Measurements from ENCODE around the gene OSBPL5. TPM values are rescaled to one million over a fixed set of nuclear protein-coding genes. Genes with fewer than 3 reads are reported as not detected.

OSBPL5 gene
- total RNA-seq, 1 donor: 12.2 TPM

DNA sequence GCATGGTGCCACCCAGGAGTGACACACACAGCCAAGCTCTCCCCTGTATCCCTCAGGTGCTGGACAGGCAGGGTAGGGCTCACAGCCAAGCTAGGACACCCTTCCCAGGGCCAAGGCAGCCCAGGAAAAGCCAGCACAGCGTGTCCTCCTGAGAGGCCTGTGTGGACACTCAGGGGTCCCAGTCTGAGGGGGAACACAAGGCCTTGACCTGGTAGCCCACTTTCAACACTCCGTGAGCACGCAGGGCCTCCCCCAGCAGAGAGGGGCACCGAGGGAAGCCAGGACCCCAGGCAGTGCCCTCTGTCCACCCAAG lies 24.9 kb downstream of the OSBPL5 start:
- Histone ChIP-seq H3K4me3 (ENCODE audit: low read length) (no peak overlapping the region), H3K9me3 (ENCODE audit: low read depth, low read length) (no peaks in the 10 kb centered on the region), H3K27me3 (ENCODE audit: insufficient read depth, low read length) (no peaks in the 10 kb centered on the region), H3K4me1 (ENCODE audit: insufficient read depth, low read length) (peaks cover 42% of the 10 kb centered on the region)

DNA sequence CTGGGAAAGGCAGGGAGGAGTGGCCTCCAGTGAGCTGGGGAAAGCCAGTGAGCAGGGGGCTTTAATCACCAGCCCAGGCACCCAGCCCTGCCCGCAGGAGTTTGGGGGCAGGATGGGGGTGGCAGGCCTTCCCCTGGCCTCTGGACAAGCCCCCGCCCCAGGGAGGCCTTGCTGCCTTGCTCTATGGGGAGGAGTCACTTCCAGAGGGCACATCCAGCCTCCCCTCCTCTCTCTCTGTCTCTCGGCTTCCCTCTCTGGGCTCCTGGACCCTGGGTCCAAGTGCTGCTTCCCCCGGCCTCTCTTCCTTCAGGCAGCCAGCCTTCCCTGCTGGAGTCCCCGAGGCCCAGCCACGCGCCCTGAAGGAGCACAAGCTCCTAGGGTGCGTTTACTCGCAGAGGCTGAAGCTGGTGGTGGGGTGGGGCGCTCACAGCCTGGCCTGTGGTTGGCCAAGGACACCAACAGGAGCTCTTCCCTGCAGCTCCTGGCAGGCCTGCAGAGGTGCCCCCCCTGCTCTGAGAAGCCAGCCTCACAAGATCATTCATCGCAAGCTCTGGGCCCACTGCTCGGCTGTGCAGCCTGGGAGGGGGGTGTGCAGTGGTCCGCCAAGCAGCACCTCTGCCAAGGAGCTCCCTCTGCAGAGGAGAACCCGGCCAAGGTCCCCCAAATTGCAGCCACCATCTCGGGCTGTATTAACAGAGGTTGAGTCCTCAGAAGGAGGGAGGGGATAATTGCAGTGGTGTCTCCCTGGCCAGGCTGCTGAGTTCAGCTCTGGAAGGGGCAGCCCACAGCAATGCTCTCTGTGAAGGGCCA lies 25.4 kb downstream of the OSBPL5 start:
- Histone ChIP-seq H3K4me1 (ENCODE audit: insufficient read depth, low read length) (peaks cover 47% of the 10 kb centered on the region), H3K27me3 (ENCODE audit: insufficient read depth, low read length) (no peaks in the 10 kb centered on the region), H3K4me3 (ENCODE audit: low read length) (no peak overlapping the region)

DNA sequence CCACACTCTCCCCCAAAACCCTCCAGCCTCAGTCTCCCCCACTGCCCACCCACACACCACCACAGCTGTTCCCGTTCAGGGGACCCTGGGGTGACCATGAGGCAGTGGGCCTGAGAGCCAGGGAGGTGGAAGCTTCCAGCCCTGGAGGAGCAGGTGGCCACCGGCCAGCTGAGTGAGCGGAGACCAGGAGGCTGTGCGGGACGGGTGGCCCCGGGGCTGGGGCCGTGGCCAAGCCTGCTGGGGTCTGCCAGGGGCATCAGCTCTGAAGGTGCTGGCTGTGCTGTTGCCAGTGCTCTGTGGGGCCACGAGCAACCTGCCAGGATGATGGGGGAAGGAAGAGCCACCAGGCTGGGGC lies 26.0 kb downstream of the OSBPL5 start:
- H3K27me3 ChIP-seq (ENCODE audit: insufficient read depth, low read length): no peaks in the 10 kb centered on the region
- no peaks in the 10 kb centered on the region for H3K9me3 ChIP-seq (ENCODE audit: low read depth, low read length)
- H3K4me1 ChIP-seq (ENCODE audit: insufficient read depth, low read length): peaks cover 53% of the 10 kb centered on the region
- H3K4me3 ChIP-seq (ENCODE audit: low read length): no peak overlapping the region

More for the DNA sequence above, 25.4 kb downstream of the OSBPL5 start:
- H3K9me3 ChIP-seq (ENCODE audit: low read depth, low read length): no peaks in the 10 kb centered on the region

DNA sequence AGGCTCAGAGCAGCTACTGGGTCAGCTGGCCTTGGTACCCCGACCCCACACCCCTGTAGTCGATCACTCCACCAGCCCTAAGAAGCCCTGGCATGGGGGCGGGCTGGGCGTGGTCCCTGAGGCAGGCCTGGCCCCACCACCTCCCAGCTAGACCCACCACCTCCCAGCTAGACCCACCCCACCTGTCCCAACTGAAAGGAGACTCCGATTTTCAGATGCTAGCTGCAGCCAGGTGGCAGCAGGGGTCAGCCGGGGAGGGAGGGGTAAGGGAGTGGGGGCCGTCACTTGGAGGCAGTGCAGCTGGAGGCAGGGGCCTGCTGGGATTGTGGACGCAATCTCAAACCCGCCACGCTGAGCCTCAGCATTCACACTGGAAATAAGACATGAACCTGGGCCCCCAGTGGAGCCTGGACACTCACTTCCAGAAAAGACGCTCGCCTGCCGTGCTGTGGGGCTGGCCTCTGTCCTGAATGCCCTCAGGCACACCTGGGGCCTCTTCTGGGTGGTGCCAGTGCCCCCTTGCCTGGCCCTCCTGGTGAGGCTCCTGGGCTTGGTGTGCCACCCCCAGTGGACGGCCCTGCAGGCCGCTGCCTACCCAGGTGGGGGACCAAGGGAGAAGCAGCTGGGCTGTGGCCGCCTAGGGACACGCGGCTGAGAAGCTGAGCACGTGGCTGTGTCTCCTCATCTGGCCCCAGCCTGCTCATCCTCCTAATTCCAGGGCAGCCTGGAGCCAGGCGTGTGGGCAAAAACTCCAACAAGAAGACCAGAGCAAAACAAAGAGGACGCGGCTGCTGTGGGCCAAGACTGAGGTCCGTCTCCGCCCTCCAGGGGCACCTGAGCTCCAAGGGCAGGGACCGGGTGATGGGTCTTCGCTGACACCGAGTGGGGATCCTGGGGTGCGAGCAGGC lies 26.7 kb downstream of the OSBPL5 start:
- Histone ChIP-seq H3K9me3 (ENCODE audit: low read depth, low read length) (no peaks in the 10 kb centered on the region), H3K27me3 (ENCODE audit: insufficient read depth, low read length) (no peaks in the 10 kb centered on the region), H3K4me3 (ENCODE audit: low read length) (no peak overlapping the region), H3K4me1 (ENCODE audit: insufficient read depth, low read length) (peaks cover 59% of the 10 kb centered on the region)

DNA sequence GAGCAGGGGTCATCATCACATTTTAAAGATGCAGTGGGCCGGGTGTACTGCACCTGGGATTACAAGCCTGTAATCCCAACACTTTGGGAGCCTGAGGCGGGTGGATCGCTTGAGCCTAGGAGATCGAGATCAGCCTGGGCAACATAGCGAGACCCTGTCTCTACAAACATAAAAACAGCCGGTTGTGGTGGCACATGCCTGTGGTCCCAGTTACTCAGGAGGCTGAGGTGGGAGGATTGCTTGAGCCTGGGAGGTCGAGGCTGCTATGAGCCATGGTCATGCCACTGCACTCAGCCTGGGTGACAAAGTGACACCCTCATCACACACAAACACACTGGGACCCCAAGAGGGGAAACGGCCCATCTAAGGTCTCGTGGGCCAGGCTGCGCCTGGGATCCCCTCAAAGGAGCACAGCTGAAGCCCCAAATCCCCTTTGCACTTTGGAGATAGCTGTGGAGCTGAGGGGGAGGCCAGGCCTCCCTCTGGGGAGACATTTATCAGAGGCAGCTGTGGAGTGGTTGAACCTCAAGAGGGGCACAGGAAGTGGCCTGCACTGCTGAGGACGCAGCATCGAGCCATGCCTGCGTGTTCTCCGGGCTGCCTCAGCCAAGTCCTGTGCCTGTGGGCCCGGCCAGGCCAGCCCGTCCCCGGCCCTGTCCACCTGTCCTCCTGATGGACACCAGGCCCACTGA lies 27.5 kb downstream of the OSBPL5 start:
- Histone ChIP-seq H3K4me1 (ENCODE audit: insufficient read depth, low read length) (peaks cover 60% of the 10 kb centered on the region), H3K27me3 (ENCODE audit: insufficient read depth, low read length) (no peaks in the 10 kb centered on the region), H3K4me3 (ENCODE audit: low read length) (no peak overlapping the region), H3K9me3 (ENCODE audit: low read depth, low read length) (no peaks in the 10 kb centered on the region)

DNA sequence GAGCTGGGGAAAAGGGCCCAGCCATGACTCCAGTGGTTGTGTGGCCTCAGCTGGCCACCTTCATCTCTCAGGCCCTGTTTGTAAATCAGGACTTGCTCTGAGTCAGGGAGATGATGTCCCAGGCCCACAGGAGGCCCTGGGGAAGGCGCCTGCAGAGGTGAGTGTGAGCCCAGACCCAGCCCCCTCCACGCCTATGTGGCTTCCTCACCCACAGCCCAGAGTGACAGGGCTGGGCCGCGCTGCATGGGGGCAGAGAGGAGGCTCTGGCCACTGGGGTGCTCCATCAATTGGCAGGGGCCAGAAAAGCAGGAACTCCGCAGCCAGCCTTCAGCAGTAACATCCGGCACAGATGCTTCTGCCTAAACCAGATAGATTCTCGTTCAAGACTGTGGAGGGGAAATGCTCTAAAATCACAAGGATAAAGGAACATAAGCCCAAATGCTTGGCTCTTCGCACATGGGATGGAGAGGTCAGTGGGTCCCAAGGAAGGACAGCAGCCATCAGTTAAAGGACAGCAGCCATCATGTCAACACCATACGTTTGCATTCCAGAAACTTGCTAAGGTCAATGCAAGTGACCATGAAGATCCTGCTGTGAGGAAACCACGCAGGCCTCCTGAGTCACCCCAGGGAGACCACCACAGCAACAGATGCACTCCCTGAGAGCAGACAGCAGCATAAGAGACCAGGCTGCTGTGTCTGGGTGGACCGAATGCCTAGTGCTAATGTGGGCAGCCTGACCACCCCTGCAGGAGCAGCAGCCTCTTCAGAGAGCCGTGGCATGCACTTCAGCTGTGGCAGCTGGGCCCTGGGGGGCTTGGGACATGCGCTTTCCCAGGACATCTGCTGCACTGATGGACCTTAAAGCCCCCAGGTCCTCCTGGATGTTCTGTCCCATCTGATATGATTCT lies 28.3 kb downstream of the OSBPL5 start:
- Histone ChIP-seq H3K27me3 (ENCODE audit: insufficient read depth, low read length) (no peaks in the 10 kb centered on the region), H3K9me3 (ENCODE audit: low read depth, low read length) (no peaks in the 10 kb centered on the region), H3K4me3 (ENCODE audit: low read length) (no peak overlapping the region), H3K4me1 (ENCODE audit: insufficient read depth, low read length) (peaks cover 60% of the 10 kb centered on the region)

DNA sequence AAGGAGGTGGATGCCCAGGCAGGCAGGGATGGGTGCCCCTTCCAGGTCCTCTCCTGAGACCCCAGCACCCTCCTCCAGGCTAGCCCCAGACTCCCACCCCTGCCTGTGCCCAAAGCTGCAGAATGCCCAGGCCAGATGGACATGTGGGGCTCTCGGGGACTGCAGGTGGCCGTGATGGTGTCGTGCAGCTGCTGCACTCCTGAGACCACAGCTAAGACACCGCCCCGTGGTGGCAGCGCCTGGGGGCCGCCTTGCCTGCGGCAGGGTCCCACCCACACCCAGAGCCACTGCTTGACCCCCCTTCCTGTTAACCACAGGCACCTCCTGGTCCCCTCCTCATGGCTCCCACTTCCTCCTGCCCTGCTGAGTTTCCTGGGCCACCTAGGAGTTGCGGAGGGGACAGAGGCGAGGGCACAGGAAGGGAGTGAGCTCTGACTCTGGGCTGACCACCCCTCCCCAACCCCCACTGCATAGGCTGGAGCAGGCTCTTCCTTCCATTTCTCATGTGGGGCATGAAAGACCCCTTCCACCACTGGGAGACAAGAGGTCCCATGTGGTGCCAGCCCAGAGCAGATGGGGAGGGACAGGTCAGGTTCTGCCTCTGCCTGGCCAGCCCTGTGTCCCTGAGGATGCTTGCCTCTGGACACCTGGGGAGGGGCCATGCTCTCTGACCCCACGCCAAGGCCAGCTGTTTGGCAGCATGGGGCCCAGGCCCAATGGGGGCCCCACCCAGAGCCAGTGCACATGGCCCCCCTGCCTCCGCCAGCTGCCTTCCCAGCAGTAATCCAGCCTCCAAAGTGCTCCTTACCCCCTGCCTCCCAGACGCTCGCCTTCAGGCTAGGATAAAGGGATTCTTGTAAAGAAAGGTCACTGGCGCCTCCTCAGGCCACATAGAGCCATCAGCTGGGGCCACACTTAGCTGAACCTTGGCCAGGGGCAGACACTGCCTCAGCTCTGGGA lies 29.3 kb downstream of the OSBPL5 start:
- Histone ChIP-seq H3K4me3 (ENCODE audit: low read length) (no peak overlapping the region), H3K27me3 (ENCODE audit: insufficient read depth, low read length) (no peaks in the 10 kb centered on the region), H3K9me3 (ENCODE audit: low read depth, low read length) (no peaks in the 10 kb centered on the region), H3K4me1 (ENCODE audit: insufficient read depth, low read length) (peaks cover 60% of the 10 kb centered on the region)

DNA sequence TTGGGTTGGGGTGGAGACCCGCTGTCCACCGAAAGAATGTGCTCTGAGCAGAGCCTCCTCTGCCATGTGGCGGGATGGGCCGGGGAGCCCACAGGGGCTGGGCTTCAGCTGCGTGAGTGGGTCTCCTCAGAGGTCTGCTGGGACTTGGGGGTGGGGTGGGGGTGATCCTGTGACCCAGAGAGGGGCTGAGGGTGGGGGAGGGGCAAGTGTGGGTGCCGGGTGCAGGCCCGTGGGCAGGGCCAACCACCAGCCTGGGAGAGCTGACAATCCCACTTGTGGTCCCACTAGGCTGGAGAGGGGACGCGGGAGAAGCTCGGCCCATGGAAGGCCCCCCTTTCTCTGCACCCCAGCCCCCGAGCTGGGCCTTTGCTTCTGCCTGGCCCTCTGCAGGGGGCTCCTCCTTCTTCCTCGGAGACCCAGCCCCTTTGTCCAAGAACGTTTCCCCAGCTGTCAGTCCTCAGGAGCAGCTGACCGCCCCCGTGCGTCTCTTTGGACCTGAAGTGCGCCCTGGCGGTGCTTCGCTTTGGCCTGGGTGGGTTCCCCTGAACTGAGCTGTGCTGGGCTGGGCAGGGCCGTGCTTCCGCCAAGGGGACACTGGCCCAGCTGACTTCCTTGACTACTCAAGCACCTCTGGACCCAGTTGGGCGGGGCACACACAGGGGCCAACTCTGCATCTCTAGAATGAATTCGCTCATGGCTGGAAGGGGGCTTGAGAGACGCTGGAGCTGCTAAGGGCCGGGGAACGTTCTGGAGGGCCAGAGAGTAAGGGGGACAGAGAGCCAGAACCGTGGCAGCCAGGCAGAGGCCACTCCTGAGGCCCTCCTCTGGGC lies 30.2 kb downstream of the OSBPL5 start:
- Histone ChIP-seq H3K27me3 (ENCODE audit: insufficient read depth, low read length) (no peaks in the 10 kb centered on the region), H3K9me3 (ENCODE audit: low read depth, low read length) (no peaks in the 10 kb centered on the region), H3K4me1 (ENCODE audit: insufficient read depth, low read length) (peaks cover 60% of the 10 kb centered on the region), H3K4me3 (ENCODE audit: low read length) (no peak overlapping the region)

DNA sequence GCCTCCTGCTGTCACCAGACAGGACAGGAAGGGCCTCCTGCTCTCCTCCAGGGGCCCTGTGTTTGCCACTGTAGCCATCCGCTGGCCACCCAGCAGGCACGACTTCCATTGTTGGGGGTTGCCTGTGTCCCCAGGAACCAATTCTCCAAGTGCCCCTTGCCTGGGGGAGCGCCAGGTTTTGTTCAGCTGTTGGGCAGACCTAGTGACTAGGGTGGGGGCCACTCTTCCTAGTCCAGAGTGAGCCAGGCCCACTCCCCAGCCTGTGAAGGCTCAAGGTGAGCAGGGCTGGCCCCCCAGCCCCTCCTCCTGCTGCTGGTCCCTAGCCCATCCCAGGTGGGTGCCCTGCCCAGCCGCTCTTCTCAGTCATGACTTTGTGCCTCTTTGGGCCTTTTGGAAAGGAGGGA lies 30.9 kb downstream of the OSBPL5 start:
- H3K27me3 ChIP-seq (ENCODE audit: insufficient read depth, low read length): no peaks in the 10 kb centered on the region
- H3K4me3 ChIP-seq (ENCODE audit: low read length): no peak overlapping the region
- no peaks in the 10 kb centered on the region for H3K9me3 ChIP-seq (ENCODE audit: low read depth, low read length)
- peaks cover 54% of the 10 kb centered on the region for H3K4me1 ChIP-seq (ENCODE audit: insufficient read depth, low read length)

DNA sequence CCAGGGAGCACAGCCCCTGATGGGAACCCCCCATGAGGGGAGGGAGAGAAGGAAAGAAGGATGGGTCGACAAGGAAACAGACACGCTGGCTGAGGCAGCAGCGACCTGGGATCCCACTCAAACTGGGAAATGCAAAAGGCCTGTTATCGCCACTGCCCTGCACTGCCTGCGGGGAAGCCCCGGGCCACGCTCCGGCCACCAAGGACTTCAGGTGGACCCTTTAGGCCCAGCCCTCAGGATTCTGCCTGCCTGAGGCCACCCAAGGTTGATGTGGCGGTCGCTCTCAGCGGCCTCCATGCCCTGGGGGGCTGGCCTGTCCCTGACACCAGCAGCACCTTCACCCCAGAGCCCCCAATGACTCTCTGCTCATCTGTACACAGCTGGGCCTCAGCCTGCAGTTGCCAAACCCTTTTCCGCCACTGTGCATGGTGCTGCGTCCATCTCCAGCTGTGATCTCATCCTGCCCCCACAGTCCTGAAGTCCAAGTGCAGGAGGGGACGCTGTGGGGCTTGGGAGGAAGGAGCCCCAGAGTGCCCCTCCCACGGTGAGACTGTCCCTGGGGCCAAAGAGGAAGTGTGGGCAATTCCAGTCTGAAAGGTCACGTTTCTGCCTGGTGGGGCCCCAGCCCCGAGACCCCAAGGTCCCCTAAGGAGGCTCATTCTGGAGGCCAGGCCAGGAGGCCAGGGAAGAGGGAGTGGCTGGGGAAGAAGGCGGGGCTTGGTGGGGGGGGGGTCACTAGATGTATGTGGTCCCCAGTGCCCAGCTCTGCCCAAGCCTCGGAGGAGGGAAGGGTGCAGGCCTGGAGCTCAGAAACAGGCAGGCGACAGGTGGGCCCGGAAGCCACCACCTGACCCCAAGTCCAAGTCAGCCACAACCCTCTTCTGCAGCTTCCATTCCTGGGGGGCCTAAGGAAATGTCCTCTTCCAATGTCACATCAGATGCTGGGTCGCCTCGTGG lies 31.6 kb downstream of the OSBPL5 start:
- H3K4me1 ChIP-seq (ENCODE audit: insufficient read depth, low read length): peaks cover 51% of the 10 kb centered on the region

DNA sequence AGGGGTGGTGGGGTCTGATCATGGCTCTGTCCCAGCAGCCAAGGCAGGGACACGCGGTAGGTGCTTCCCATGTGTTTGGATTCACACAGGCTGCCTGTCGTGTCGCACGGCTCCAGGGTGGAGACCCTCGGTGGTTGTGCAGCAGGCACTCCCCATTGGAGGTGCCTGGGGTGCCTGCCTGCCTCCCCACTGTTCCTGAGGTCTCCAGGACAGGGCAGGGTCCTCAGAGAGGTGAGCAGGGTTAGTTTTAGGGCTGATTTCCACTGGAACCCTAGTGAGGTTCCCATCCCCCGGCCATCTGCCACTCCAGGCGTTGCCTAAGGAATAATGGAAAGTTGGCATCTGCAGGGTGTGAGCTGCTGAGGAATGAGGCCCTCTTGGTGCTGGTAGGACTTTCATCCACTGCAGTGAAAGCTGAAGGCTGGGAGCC lies 32.3 kb downstream of the OSBPL5 start:
- Histone ChIP-seq H3K4me1 (ENCODE audit: insufficient read depth, low read length) (peaks cover 44% of the 10 kb centered on the region), H3K27me3 (ENCODE audit: insufficient read depth, low read length) (no peaks in the 10 kb centered on the region), H3K9me3 (ENCODE audit: low read depth, low read length) (no peaks in the 10 kb centered on the region), H3K4me3 (ENCODE audit: low read length) (no peak overlapping the region)

More for the DNA sequence above, 31.6 kb downstream of the OSBPL5 start:
- Histone ChIP-seq H3K4me3 (ENCODE audit: low read length) (no peak overlapping the region), H3K27me3 (ENCODE audit: insufficient read depth, low read length) (no peaks in the 10 kb centered on the region), H3K9me3 (ENCODE audit: low read depth, low read length) (no peaks in the 10 kb centered on the region)

DNA sequence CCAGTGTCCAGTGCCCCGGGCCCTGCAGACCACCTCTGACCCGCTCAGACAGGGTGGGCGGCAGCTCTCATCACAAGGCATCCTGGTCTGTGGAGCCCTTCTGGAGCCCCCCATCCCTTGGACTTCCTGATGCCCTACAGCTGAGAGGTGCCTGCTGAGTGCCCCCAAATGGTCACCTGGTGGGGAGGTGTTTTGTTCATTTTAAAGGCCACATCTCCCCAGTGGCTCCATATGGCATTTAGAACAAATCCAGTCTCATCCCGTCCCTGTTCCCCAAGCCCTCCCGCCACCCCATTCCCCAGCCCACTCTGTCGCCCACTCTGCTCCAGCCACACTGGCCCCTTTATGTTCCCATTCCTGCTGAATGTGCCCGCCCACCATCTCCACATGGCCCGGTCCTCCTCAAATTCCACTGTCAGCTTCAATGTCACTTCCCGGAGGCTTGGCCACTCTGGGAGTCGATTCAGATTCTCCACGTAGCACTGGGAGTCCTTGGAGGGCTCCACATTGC lies 32.8 kb downstream of the OSBPL5 start:
- H3K27me3 ChIP-seq (ENCODE audit: insufficient read depth, low read length): no peaks in the 10 kb centered on the region
- H3K9me3 ChIP-seq (ENCODE audit: low read depth, low read length): no peaks in the 10 kb centered on the region
- no peak overlapping the region for H3K4me3 ChIP-seq (ENCODE audit: low read length)
- H3K4me1 ChIP-seq (ENCODE audit: insufficient read depth, low read length): peaks cover 40% of the 10 kb centered on the region
